ENCODE measurements around the gene NDUFS5.
"Not testable (repeated sequence)": the region's sequence is repeated elsewhere in the genome, so short reads cannot be mapped to it uniquely, and the experiment has no call there.

Gene NDUFS5

DNA sequence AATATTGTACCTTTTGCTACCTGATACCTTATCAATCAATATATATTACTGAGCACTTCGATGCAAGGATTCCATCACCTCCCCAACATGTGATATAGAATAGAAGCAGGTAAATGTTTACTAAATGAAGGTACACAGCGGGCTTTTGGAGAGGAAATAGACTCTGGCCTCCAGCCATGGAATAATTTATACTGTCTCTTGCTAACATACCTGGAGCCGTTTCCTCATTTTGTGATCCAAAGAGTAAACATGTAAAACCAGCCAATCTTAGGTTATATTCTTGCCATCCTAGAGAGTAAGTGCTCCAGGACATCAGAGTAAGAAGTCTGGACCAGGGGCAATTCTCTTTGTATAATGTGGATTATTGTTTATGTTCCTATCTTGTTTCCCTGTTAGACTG is 39.4 kb downstream of the NDUFS5 start:
- DNase-seq (ENCODE audit: low read depth), result no peak

DNA sequence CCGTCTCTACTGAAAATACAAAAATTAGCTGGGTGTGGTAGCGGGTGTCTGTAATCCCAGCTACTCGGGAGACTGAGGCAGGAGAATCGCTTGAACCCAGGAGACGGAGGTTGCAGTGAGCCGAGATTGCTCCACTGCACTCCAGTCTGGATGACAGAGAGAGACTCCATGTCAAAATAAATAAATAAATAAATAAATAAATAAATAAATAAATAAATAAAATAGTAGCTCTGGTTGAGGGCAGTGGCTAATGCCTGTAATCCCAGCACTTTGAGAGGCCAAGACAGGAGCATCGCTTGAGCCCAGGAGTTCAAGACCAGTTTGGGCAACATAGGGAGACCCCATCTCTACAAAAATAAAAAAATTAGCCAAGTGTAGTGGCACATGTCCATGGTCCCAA is 42.1 kb downstream of the NDUFS5 start:
- not testable (repeated sequence) for DNase-seq (ENCODE audit: low read depth)

DNA sequence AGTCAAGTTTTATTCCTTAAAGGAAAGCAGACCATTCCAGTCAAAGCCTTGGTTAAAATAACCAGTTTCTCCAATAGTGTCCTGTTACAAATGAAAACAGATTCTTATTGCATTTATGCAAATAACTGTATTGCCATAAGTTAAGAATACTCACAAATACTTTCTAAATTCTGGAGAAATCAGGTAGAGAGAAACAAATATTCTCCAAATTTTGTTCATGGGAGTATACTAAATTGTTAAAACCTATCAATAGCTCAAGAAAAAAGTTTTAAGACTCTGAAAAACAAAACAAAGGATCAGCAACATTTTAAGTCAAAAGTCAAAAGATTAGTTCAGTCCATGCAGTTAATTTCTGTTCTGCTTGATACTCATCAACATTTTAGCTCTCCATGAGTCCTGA is 45.4 kb downstream of the NDUFS5 start:
- not testable (repeated sequence) for DNase-seq (ENCODE audit: low read depth)

DNA sequence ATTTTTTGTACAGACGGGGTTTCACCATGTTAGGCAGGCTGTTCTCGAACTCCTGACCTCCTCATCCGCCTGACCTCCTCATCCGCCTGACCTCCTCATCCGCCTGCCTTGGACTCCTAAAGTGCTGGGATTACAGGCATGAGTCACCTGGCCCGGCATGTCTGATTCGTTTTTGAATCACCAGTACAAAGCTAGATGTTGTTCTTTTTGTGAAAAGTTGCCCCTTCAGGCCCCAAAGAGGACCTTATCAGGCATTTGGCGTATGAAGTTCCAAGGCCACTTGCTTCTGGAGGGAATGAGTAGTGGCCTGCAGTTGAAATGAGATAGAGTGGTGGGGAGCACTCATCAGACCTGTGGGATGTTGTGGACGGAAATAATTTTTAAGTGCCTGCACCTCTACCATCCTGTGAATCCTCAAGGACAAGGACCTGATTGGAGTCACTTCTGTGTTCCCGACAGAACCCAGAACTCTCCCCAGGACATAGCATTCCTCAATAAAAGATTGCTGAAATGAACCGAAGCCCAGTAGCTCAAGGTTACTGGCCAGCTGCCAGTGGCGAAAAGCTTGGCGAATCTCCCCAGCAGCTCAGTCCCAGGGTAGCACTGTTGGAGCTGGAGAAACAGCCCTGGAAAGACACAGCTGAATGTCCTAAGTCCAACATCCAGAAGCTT is 50.1 kb downstream of the NDUFS5 start:
- no peak for DNase-seq (ENCODE audit: low read depth)

DNA sequence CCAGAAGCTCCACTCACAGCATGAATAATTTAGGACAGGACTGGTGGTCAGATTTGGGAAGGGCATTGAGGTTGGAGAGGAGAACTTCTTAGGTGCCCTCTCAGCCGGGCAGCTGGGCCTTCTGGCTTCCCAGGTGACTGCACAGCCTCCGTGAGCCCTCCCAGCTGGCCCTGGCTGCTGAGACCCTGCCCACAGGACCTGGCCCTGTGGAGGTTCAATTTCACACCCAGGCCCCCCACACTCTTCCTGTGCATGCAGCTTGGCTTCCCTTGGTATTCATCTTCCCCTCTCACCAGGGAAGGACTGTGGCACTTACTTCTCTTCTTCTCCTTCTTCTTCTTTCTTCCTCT is 50.6 kb downstream of the NDUFS5 start:
- DNase-seq (ENCODE audit: low read depth), result no peak

DNA sequence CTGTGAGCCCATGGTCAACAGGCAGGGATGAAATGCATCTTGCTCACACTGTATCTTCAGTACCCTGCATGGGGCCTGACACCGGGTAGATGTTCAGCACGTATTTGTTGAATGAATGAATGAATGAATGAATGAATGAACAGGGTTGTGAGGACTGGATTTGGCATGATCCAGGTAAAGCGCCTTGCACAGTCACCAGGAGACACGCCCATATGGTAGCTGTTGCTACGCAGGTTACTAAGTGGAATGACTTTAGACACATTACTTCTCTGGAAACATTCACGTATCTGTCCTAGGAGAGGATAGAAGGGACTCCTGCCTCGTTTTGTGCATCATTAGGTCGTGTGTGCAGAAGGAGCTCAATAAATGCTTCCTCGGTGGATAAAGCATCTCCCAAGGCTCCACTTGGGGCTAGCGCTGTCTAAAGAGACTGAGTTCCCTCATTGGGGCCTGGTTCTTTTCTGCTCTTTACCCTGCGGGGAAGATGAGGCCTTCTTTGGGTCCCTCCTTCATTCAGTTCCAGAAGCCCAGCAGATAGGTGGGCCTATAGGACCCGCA is 54.2 kb downstream of the NDUFS5 start:
- no peak for DNase-seq (ENCODE audit: low read depth)

DNA sequence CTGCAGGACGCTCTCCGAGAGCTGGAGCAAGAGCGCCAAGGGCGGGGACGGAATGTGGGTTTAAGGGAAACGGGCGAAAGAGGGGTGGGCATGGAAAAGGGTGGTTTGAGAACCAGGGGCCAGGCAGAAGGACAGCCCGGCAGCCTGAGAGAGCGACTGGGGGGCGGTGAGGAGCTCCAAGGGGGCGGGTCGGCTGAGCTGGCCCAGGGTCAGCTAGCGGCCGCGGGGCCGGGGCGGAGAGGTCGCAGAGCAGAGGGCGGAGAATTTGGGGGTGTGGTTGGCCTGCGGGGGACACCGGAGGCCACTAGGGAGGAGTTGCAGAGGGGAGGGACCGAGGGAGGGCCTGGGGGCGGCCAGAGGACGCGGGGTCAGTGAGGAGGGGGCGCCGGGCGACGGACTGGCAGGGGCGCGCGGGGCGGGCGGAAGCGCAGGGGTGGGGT is 54.7 kb downstream of the NDUFS5 start:
- DNase-seq (ENCODE audit: low read depth), result no peak

DNA sequence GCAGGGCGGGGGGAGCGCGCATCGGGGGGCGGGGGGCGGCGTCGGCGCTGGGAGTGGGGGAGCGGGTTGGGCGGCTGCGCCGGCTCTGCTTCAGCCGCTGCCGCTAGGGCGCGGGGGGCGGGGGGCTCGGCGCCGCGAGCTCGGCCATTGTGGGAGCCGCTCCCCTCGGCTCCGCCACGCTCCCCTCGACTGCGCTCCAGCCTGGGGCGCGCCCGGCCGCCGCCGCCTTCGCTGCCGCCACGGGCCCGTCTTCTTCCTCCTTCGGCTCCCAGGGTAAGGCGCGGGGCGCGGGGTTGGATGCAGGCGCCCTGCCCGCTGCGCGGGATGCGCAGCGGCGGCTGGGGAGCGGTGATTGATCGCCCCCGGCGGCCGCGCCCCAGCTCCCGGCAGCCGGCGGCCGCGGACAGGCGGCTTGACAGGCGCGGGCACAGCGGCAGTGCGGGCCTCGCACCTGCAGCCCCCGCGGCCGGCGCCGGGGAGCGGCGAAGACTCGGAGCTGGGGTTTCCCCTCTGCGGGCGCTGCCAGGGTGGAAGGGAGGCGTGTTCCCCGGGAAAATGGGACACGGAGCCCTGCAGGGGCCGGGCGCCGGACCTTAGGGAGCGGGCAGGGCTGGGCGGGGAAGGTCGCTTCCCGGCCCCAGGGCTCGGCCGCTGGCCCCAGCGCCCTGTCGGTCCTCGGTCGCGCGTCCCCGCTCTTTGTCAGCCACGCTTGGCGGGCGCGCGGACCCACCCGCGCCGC is 55.3 kb downstream of the NDUFS5 start:
- peak; percentile 12 for DNase-seq (ENCODE audit: low read depth)

DNA sequence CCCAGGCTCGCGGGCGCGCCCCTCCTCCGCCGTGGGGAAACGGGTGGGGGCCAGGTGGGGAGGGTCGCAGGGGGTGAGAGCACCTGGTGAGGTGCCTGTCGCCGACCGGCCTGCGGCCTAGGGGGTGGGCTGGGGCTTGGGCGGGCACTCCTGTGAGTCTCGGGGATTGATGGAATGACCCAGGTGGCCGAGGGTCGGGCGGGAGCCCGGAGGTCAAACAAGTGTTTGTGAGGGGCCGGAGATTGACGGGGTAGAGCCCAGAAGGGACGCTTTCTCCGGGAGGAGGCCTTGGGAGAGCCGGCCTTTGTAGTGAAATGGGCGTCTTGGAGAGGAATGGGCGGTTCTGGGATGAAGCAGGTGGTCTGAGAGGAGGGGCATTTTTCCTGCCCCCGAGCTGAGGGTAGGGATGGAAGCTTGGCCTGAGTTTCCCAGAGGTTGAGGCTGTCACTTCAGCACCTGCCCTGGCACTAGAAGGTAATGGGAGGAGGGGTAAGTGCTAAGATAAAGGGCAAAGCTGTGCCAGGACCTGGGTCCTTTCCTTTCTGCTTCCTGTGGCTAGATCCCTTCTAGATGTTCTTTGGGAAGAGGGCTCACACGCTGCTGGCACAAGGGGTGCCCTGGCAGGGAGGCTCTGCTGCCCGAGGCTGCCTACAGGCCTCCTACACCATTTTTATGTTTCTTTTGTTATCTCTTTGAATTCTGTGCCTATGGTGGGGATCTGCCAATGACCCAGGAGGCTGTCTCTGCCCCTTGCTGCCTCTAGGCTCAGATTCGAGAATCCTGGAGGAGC is 56.1 kb downstream of the NDUFS5 start:
- no peak for DNase-seq (ENCODE audit: low read depth)

DNA sequence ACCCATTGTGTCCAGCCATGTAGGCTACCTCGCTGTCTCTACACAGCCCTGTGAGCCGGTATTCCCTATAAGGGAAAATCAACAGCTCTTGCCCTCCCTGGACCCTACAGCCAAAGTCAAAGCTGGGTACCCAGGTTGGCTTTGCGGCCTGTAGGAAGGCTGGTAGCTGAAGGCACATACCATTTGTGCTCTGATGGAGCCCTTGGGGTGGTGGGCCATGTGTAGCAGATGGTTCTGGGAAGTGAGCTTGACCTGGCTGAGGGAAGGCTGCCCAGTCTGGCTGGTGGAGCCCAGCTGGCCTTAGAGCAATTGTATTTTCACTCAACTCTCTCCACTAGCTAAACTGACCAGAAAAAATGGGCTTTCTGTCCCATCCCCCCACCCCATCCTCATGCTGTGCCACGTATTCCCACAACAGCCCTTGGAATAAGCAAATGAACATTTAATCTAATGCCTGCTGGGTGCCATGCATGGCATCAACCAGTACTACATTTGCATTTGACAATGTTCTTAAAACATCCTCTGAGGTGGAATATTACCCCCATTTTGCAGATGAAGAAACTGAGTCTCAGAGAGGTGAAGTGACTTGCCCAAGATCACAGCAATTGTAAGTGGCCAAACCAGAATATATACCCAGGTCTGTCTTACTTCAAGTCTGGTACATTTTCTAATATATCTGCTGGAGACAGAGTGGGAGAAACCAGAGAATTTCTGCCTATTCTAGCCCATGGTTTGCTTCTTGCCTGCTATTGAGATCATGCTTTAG is 56.8 kb downstream of the NDUFS5 start:
- DNase-seq (ENCODE audit: low read depth), result no peak

DNA sequence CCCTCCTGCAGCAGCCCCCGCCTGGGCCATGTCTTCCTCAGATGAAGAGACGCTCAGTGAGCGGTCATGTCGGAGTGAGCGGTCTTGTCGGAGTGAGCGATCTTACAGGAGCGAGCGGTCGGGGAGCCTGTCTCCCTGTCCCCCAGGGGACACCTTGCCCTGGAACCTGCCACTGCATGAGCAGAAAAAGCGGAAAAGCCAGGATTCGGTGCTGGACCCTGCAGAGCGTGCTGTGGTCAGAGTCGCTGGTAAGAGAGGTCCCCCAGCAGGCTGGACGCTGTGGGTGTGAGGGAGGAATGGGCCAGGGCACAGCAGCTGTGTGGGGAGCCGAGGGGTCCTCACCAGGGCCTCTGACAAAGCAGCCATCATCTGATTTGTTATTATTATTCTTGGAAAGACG is 58.0 kb downstream of the NDUFS5 start:
- DNase-seq (ENCODE audit: low read depth), result no peak

Data from activated T-cell treated with anti-CD3 and anti-CD28 coated beads for 48 hours (primary cell).